Measurements from ENCODE around the gene ANKRD13A.
"Not testable (repeated sequence)": the region's sequence is repeated elsewhere in the genome, so short reads cannot be mapped to it uniquely, and the experiment has no call there.

The ANKRD13A gene

DNA sequence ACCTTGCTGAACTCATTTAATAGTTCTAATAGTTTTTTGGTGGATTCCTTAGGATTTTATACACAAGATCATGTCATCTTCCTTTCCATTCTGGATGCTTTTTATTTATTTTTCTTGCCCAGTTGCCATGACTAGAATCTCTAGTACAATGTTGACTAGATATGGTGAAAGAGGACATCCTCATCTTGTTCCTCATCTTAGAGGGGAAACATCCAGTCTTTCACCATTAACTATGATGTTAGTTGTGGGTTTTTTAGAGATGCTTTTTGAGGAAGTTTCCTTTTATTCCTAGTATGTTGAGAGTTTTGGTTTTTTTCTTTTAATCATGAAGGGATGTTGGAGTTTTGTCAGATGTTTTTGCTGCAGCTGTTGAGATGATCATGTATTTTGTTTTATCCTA lies 8.7 kb downstream of the ANKRD13A start:
- H3K9ac ChIP-seq (ENCODE audit: low read depth, low read length) = no peak overlapping the region
- no peaks in the 10 kb centered on the region for H3K9me3 ChIP-seq (ENCODE audit: control insufficient read depth, insufficient read depth, low read length)
- no peaks in the 10 kb centered on the region for H3K4me1 ChIP-seq (ENCODE audit: insufficient read depth, low read length)
- no peaks in the 10 kb centered on the region for H3K36me3 ChIP-seq (ENCODE audit: insufficient read depth, low read length)

DNA sequence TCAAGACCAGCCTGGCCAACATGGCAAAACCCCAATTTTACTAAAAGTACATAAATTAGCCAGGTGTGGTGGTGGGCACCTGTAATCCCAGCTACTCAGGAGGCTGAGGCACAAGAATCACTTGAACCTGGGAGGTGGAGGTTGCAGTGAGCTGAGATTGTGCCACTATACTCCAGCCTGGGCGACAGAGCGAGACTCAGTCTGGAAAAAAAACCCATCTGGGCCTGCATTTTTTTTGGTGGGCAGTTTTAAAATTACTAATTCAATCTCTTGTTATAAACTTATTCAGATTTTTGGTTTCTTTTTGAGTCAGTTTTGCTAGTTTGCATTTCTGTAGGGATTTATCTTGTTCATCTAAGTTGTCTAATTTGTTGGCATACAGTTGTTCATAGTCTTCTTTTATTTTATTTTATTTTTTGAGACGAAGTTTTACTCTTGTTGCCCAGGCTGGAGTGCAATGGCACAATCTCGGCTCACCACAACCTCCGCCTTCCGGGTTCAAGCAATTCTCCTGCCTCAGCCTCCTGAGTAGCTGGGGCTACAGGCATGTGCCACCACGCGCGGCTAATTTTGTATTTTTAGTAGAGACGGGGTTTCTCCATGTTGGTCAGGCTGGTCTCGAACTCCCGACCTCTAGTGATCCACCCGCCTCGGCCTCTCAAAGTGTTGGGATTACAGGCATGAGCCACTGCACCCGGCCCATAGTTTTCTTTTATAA lies 9.6 kb downstream of the ANKRD13A start:
- H3K36me3 ChIP-seq (ENCODE audit: insufficient read depth, low read length); H3K4me1 ChIP-seq (ENCODE audit: insufficient read depth, low read length); H3K9me3 ChIP-seq (ENCODE audit: control insufficient read depth, insufficient read depth, low read length); H3K9ac ChIP-seq (ENCODE audit: low read depth, low read length): not testable (repeated sequence)

DNA sequence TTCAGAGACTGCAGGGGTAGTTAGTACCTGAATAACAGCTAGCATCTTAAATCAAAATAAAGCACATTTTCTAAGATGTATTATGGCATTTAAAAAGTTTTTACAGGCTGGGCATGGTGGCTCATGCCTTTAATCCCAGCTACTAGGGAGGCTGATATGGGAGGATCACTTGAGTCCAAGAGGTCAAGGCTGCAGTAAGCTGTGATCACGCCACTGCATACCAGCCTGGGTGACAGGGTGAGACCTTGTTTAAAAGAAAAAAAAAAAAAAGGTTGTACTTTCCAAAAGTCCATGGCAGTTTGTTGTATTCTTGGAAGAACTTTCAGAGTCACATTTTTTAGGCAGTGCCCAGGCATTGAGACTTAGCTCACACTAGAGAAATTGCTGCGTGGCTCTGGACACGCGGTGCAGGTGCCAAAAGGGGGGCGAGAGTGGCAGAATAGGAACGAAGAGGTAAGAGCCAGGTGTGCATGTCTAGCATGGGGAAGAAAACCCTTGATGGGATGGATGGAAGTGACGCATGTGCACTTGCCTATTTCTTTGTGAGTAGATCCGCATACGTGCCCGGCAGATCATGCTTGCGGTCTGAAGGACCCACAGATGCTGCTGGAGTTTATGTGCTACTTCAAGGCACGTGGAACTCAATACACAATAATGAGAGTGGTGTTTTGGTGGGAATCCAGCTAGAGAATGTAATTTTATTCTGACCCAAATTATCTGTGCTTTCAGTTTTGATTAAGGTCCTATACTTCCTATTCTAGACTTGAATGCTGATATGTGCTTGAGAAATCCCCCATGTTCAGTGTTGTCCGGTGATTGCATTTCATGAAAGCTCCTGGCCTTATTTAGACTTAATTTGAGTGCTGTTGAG lies 11.9 kb downstream of the ANKRD13A start:
- Histone ChIP-seq H3K4me1 (ENCODE audit: insufficient read depth, low read length) (no peaks in the 10 kb centered on the region), H3K36me3 (ENCODE audit: insufficient read depth, low read length) (no peaks in the 10 kb centered on the region)

DNA sequence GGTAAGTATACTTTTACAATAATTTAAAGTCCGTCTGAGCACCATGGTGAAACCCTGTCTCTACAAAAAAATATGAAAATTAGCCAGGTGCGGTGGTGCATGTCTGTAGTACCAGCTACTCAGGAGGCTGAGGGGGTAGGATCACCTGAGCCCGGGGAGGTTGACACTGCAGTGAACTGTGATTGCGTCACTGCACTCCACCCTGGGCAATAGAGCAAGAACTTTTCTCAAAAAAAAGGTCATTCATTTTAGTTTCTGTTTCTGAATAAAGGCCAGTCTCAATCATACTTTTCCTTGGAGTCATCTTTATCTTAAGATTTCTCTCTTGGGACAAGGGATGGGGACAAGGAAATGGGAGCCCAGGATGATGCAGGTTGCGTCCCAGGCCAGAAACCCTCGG lies 12.9 kb downstream of the ANKRD13A start:
- H3K9ac ChIP-seq (ENCODE audit: low read depth, low read length) = no peak overlapping the region
- H3K36me3 ChIP-seq (ENCODE audit: insufficient read depth, low read length) = no peaks in the 10 kb centered on the region
- H3K4me1 ChIP-seq (ENCODE audit: insufficient read depth, low read length) = no peaks in the 10 kb centered on the region
- no peaks in the 10 kb centered on the region for H3K9me3 ChIP-seq (ENCODE audit: control insufficient read depth, insufficient read depth, low read length)

More for the DNA sequence above, 11.9 kb downstream of the ANKRD13A start:
- H3K9ac ChIP-seq (ENCODE audit: low read depth, low read length) = no peak overlapping the region
- no peaks in the 10 kb centered on the region for H3K9me3 ChIP-seq (ENCODE audit: control insufficient read depth, insufficient read depth, low read length)

DNA sequence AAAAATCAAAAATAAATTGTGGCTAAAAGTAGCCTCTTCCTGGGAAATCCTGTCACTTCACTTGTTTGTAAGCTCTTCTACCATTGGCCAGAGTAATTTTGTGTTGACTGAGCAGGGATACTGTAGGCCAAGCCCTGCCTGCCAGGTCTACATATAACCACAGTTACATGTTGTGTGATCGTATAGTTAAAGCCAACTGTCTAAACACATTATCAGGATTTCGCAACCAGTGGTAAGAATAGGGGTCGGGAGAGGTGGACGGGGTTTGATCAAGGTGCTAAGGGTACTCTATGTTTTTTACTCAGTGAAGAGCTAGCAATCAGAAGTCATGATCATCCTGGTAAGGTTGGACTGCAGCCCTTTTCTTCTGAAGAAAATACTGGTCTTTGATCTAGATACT lies 13.4 kb downstream of the ANKRD13A start:
- H3K36me3 ChIP-seq (ENCODE audit: insufficient read depth, low read length) = no peaks in the 10 kb centered on the region
- no peak overlapping the region for H3K9ac ChIP-seq (ENCODE audit: low read depth, low read length)
- H3K9me3 ChIP-seq (ENCODE audit: control insufficient read depth, insufficient read depth, low read length) = no peaks in the 10 kb centered on the region
- no peaks in the 10 kb centered on the region for H3K4me1 ChIP-seq (ENCODE audit: insufficient read depth, low read length)

DNA sequence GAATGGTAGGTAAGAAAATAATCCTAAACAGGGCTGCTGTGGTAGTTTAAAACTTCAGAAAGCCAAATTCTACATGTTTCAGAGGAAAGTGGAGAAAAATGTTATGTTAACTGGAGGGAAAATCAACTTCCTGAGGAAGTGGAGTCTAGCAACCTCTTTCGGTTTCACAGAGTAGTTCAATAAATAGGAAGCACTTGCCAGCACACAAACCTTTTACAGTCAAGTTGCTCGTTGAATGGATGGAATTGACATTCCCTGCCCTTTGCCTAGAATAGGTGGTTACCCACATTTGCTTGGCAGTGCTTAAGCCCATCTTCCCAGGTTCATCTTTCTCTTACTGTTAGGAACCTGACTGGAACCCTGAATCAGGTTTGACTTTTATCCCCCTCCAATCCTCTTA lies 15.9 kb downstream of the ANKRD13A start:
- Histone ChIP-seq H3K9ac (ENCODE audit: low read depth, low read length) (no peak overlapping the region), H3K36me3 (ENCODE audit: insufficient read depth, low read length) (no peaks in the 10 kb centered on the region), H3K9me3 (ENCODE audit: control insufficient read depth, insufficient read depth, low read length) (no peaks in the 10 kb centered on the region), H3K4me1 (ENCODE audit: insufficient read depth, low read length) (no peaks in the 10 kb centered on the region)

DNA sequence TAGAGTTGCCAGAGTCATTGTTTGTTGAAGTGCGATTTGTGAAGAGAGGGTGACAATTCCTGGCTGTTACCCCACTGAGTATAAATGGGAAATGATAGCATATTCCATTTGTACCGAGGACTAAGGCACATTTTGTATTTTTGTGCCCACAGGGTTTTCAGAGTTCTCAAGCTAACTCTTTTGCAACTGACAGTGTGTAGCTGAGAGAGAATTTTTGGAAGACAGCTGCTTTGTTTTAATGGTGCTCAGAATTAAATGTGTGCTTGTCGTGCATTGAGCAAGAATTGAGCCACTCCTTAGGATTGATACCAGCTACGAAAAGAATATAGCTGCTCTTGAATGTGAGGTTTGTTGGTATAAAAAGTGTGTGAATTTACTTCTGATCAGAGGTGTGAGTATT lies 21.7 kb downstream of the ANKRD13A start:
- Histone ChIP-seq H3K4me1 (ENCODE audit: insufficient read depth, low read length) (peaks cover 9% of the 10 kb centered on the region), H3K9me3 (ENCODE audit: control insufficient read depth, insufficient read depth, low read length) (no peaks in the 10 kb centered on the region), H3K9ac (ENCODE audit: low read depth, low read length) (no peak overlapping the region), H3K36me3 (ENCODE audit: insufficient read depth, low read length) (no peaks in the 10 kb centered on the region)

DNA sequence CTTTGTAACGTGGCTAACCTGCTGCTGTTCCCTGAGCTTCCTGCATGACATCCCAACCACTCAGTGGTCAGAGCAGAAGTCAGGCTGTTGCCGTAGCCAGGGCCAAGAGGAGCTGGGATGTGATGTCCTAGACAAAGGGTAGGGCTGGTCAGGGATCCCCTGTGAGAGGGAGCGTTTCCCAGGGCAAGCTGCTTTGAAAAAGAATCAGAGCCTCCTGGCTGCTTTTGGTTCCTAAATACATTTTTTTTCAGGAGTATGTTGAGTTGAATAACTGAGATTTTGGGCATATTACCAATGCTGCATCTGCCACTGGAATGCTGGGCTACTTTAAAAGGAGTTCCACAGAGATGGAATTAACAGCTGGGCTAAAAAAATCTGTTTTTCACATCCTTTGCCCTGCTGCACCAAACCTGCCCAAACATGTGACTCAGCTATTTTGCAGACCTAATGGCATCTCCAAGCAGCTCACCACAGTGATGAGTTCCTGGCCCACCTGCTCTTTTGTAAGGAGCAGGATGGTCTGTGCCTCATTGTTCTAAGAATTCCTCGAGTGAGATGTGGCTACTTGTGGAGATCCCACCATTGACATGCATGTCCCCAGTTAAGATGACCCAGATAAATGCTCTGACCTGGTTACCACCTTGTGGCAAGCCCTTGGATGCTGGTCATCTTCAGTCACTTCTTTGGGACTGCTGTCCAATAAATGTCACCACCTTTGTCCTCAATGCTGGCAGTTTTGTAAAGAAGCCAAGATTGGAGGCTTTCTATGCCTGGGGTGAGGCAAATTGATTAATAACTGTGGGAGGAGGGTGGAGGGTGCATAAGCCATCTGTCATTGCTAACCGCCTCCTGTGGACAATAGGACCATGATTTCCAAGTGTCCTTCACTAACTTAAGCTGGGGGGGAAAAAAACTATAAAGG lies 24.1 kb downstream of the ANKRD13A start:
- H3K4me1 ChIP-seq (ENCODE audit: insufficient read depth, low read length) = peaks cover 9% of the 10 kb centered on the region
- peaks cover 2% of the 10 kb centered on the region; the same call in 1 of the 2 replicates for H3K36me3 ChIP-seq (ENCODE audit: insufficient read depth, low read length)
- H3K9ac ChIP-seq (ENCODE audit: low read depth, low read length) = no peak overlapping the region
- H3K9me3 ChIP-seq (ENCODE audit: control insufficient read depth, insufficient read depth, low read length) = no peaks in the 10 kb centered on the region

DNA sequence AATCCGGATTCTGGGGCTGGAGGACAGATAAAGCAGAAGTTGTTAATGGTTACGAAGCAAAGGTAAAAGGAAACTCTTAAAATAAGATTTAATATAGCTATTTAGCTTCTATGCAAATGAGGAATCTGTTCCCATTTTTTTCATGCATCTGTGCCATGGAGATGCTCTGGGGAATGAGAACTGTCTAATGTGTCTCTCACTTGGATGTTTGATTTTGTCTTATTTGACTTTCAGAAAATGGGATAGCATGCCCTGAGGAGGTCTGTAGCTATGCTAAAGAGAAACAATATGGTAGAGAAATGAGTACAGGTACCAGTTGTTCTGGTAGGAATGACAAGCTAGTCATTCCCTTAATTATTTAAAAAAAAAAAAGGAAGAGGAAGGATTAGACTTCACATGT lies 24.8 kb downstream of the ANKRD13A start:
- peaks cover 4% of the 10 kb centered on the region; the same call in 1 of the 2 replicates for H3K36me3 ChIP-seq (ENCODE audit: insufficient read depth, low read length)
- H3K9me3 ChIP-seq (ENCODE audit: control insufficient read depth, insufficient read depth, low read length) = no peaks in the 10 kb centered on the region
- no peak overlapping the region for H3K9ac ChIP-seq (ENCODE audit: low read depth, low read length)
- H3K4me1 ChIP-seq (ENCODE audit: insufficient read depth, low read length) = peaks cover 9% of the 10 kb centered on the region

DNA sequence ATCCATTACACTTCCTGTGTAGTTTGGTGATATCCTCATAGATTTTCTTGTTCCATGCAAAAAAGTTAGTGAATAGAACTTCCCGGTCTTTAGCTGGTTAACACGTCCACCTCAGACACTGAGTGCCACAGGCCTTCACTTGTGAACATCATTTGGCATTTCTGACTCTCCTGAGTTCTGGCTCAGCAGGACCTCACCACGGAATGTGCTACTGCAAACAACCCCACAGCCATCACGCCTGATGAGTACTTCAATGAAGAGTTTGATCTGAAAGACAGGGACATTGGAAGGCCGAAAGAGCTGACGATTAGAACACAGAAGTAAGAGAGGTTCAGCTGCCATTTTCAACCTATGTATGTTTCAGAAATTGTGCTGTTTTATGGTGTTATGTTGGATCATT lies 29.1 kb downstream of the ANKRD13A start:
- Histone ChIP-seq H3K9ac (ENCODE audit: low read depth, low read length) (no peak overlapping the region), H3K4me1 (ENCODE audit: insufficient read depth, low read length) (peaks cover 2% of the 10 kb centered on the region), H3K9me3 (ENCODE audit: control insufficient read depth, insufficient read depth, low read length) (no peaks in the 10 kb centered on the region), H3K36me3 (ENCODE audit: insufficient read depth, low read length) (peaks cover 4% of the 10 kb centered on the region)

DNA sequence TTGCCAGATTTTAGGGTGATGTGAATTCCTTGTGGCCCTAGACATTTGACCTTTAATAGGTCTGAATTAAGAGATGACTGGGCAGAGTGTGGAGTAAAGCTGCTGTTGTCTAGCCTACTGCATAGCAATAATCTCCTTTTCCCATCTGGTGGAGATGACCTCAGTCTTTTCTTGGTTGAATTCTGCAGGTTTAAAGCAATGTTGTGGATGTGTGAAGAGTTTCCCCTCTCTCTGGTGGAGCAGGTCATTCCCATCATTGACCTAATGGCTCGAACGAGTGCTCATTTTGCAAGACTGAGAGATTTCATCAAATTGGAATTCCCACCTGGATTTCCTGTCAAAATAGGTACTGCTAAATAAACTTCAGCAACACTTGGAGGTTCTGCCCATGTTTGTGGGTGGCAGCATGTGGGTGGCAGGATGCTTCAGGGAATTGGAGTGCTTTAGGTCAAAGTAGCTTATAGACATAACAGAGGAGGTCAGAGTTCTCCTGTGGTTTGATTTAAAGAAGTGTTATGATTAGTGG lies 30.1 kb downstream of the ANKRD13A start:
- Histone ChIP-seq H3K4me1 (ENCODE audit: insufficient read depth, low read length) (no peaks in the 10 kb centered on the region), H3K9ac (ENCODE audit: low read depth, low read length) (no peak overlapping the region), H3K9me3 (ENCODE audit: control insufficient read depth, insufficient read depth, low read length) (no peaks in the 10 kb centered on the region), H3K36me3 (ENCODE audit: insufficient read depth, low read length) (peaks cover 4% of the 10 kb centered on the region)

DNA sequence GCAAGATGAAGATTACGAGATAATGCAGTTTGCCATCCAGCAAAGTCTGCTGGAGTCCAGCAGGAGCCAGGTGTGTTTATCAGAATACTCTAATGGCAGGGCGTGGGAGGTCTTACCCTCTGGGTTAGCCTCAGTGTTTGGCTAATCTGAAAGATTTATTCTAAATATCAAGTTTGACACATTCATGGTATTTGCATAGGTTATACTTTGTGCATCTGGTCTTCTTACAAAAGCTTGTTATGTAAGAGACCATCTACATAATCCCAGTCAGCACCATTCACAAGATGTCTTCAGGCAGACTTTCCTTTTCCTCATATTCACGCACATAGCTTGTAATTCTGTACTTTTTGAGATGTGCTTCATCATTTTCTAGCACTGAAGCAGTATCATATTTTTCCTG lies 34.7 kb downstream of the ANKRD13A start:
- Histone ChIP-seq H3K36me3 (ENCODE audit: insufficient read depth, low read length) (no peaks in the 10 kb centered on the region; the same call in 1 of the 2 replicates), H3K9ac (ENCODE audit: low read depth, low read length) (no peak overlapping the region), H3K4me1 (ENCODE audit: insufficient read depth, low read length) (peaks cover 6% of the 10 kb centered on the region), H3K9me3 (ENCODE audit: control insufficient read depth, insufficient read depth, low read length) (no peaks in the 10 kb centered on the region)

DNA sequence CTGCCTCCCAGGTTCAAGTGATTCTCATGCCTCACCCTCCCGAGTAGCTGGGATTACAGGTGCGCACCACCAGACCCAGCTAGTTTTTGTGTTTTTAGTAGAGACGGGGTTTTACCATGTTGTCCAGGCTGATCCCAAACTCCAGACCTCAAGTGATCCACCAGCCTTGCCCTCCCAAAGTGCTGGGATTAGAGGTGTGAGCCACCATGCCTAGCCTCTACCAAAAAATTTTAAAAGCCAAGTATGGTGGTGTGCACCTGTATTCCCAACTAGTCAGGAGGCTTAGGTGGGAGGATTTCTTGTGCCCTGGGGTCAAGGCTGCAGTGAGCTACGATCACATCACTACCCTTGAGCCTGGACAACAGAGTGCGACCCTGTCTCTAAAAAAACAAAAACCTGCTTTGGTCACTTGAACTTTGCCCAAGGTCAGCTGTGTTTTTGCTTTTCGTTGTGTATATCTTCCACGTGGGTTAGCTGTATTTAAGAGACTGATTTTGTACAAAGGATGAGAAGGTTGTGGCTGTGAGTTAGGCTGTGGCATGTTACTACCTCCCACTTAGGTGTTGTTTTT lies 36.4 kb downstream of the ANKRD13A start:
- H3K9ac ChIP-seq (ENCODE audit: low read depth, low read length) = no peak overlapping the region
- no peaks in the 10 kb centered on the region for H3K36me3 ChIP-seq (ENCODE audit: insufficient read depth, low read length)
- peaks cover 16% of the 10 kb centered on the region for H3K4me1 ChIP-seq (ENCODE audit: insufficient read depth, low read length)
- no peaks in the 10 kb centered on the region for H3K9me3 ChIP-seq (ENCODE audit: control insufficient read depth, insufficient read depth, low read length)

DNA sequence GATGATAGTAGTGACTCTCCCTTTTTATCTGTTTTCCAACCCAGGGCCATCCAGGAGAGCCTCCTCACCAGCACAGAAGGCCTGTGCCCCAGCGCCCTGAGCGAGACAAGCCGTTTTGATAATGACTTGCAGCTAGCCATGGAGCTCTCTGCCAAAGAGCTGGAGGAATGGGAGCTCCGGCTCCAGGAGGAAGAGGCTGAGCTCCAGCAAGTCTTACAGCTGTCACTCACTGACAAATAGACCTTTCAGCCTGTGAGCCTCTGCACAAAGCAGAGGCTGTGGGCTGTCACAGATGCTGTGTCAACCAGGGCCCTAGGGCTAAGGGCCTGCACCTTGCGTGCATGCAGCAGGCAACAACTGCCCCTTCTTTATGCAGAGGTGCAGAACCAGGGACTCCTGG lies 38.1 kb downstream of the ANKRD13A start:
- no peak overlapping the region for H3K9ac ChIP-seq (ENCODE audit: low read depth, low read length)
- H3K4me1 ChIP-seq (ENCODE audit: insufficient read depth, low read length) = peaks cover 16% of the 10 kb centered on the region
- peaks cover 3% of the 10 kb centered on the region; the same call in 1 of the 2 replicates for H3K36me3 ChIP-seq (ENCODE audit: insufficient read depth, low read length)
- no peaks in the 10 kb centered on the region for H3K9me3 ChIP-seq (ENCODE audit: control insufficient read depth, insufficient read depth, low read length)
